ENCODE data around the gene KATNA1.

DNA sequence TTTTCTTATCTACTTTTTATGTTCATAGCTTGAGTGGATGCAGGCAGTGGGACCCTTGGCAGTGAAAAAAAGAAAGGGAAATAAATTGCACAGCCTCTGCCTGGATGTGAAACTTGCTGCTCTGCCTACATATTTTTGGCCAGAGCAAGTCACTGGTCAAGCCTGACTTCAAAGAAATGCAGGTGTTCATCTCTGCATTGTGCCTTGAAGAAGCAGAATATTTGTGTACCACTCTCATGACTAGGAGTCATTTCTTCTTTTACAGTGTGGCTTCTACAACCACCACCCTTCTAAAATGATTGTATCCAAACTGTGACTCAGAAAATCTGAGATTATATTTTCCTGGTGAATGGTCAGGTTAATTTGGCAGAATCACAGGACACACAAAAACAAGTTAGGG lies 2.5 kb upstream of the KATNA1 start:
- no peak for TF ChIP-seq EZH2phosphoT487 (IDR thresholded peaks at IDR 0.05; ENCODE audit: low read depth)
- TF ChIP-seq, protein P1, sequence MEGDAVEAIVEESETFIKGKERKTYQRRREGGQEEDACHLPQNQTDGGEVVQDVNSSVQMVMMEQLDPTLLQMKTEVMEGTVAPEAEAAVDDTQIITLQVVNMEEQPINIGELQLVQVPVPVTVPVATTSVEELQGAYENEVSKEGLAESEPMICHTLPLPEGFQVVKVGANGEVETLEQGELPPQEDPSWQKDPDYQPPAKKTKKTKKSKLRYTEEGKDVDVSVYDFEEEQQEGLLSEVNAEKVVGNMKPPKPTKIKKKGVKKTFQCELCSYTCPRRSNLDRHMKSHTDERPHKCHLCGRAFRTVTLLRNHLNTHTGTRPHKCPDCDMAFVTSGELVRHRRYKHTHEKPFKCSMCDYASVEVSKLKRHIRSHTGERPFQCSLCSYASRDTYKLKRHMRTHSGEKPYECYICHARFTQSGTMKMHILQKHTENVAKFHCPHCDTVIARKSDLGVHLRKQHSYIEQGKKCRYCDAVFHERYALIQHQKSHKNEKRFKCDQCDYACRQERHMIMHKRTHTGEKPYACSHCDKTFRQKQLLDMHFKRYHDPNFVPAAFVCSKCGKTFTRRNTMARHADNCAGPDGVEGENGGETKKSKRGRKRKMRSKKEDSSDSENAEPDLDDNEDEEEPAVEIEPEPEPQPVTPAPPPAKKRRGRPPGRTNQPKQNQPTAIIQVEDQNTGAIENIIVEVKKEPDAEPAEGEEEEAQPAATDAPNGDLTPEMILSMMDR (IDR thresholded peaks at IDR 0.05; ENCODE audit: low read depth, low read length) = no peak

All from OCI-LY3 (cell line).